Measurements from ENCODE around the gene WFS1.

Gene WFS1

GRCh38 chr4:6316461-6317003 is 46.9 kb downstream of the WFS1 start:
- Histone ChIP-seq H3K36me3 (replicated peaks; ENCODE audit: insufficient read depth, low read length) (no peaks in the 10 kb centered on the region), H3K79me2 (ENCODE audit: low read length) (no peaks in the 10 kb centered on the region), H4K20me1 (ENCODE audit: insufficient read depth, low read length) (no peaks in the 10 kb centered on the region), H3F3A (ENCODE audit: insufficient read depth, low read length) (no peaks in the 10 kb centered on the region), H3K9me2 (replicated peaks; ENCODE audit: insufficient read depth, low read length) (no peaks in the 10 kb centered on the region), H3K27ac (ENCODE audit: low read length) (no peak overlapping the region), H2AFZ (ENCODE audit: low read length) (no peak overlapping the region), H3K9ac (ENCODE audit: low read length) (no peak overlapping the region), H3K4me1 (ENCODE audit: low read length) (no peaks in the 10 kb centered on the region), H3K4me2 (ENCODE audit: low read depth, low read length) (no peak overlapping the region), H3K4me3 (ENCODE audit: low read length) (no peak overlapping the region), H3K27me3 (replicated peaks; ENCODE audit: insufficient read depth, low read length) (peaks cover 58% of the 10 kb centered on the region), H3K9me3 (replicated peaks; ENCODE audit: insufficient read depth, low read length) (no peaks in the 10 kb centered on the region)
- TF ChIP-seq CTCF (IDR thresholded peaks at IDR 0.05; ENCODE audit: low read length) (no peak), EZH2 (optimal IDR thresholded peaks at IDR 0.05; ENCODE audit: low read depth, low read length) (no peak), EZH2phosphoT487 (IDR thresholded peaks at IDR 0.05; ENCODE audit: low read length) (no peak)
- DNase-seq, result no peak

- peaks cover 12% of the 10 kb centered on the region for H3K4me1 ChIP-seq (ENCODE audit: low read length)
- H4K20me1 ChIP-seq (ENCODE audit: insufficient read depth, low read length), result no peaks in the 10 kb centered on the region
- DNase-seq, result no peak
- H3K9me2 ChIP-seq (replicated peaks; ENCODE audit: insufficient read depth, low read length), result no peaks in the 10 kb centered on the region
- H3K9me3 ChIP-seq (replicated peaks; ENCODE audit: insufficient read depth, low read length), result no peaks in the 10 kb centered on the region
- H3K27ac ChIP-seq (ENCODE audit: low read length), result no peak overlapping the region
- H3K4me3 ChIP-seq (ENCODE audit: low read length), result no peak overlapping the region
- H3K4me2 ChIP-seq (ENCODE audit: low read depth, low read length), result no peak overlapping the region
- H3K36me3 ChIP-seq (replicated peaks; ENCODE audit: insufficient read depth, low read length), result no peaks in the 10 kb centered on the region
- no peaks in the 10 kb centered on the region for H3K79me2 ChIP-seq (ENCODE audit: low read length)
- no peaks in the 10 kb centered on the region for H3F3A ChIP-seq (ENCODE audit: insufficient read depth, low read length)
- H3K27me3 ChIP-seq (replicated peaks; ENCODE audit: insufficient read depth, low read length), result peaks cover 71% of the 10 kb centered on the region
- no peak overlapping the region for H3K9ac ChIP-seq (ENCODE audit: low read length)
- H2AFZ ChIP-seq (ENCODE audit: low read length), result no peak overlapping the region
- TF ChIP-seq EZH2phosphoT487 (IDR thresholded peaks at IDR 0.05; ENCODE audit: low read length) (no peak), CTCF (IDR thresholded peaks at IDR 0.05; ENCODE audit: low read length) (no peak), EZH2 (optimal IDR thresholded peaks at IDR 0.05; ENCODE audit: low read depth, low read length) (no peak)
Measured at GRCh38 chr4:6318206-6318605, 48.6 kb downstream of the WFS1 start.

- Histone ChIP-seq H3K36me3 (replicated peaks; ENCODE audit: insufficient read depth, low read length) (no peaks in the 10 kb centered on the region), H3K4me1 (ENCODE audit: low read length) (peaks cover 14% of the 10 kb centered on the region), H3K9ac (ENCODE audit: low read length) (no peak overlapping the region), H3K9me2 (replicated peaks; ENCODE audit: insufficient read depth, low read length) (no peaks in the 10 kb centered on the region), H3K79me2 (ENCODE audit: low read length) (no peaks in the 10 kb centered on the region), H2AFZ (ENCODE audit: low read length) (no peak overlapping the region), H3K27ac (ENCODE audit: low read length) (no peak overlapping the region), H3K9me3 (replicated peaks; ENCODE audit: insufficient read depth, low read length) (no peaks in the 10 kb centered on the region), H3K4me2 (ENCODE audit: low read depth, low read length) (no peak overlapping the region), H4K20me1 (ENCODE audit: insufficient read depth, low read length) (no peaks in the 10 kb centered on the region), H3K27me3 (replicated peaks; ENCODE audit: insufficient read depth, low read length) (peaks cover 73% of the 10 kb centered on the region), H3K4me3 (ENCODE audit: low read length) (no peak overlapping the region), H3F3A (ENCODE audit: insufficient read depth, low read length) (no peaks in the 10 kb centered on the region)
- DNase-seq, result no peak
- TF ChIP-seq EZH2 (optimal IDR thresholded peaks at IDR 0.05; ENCODE audit: low read depth, low read length) (no peak), EZH2phosphoT487 (IDR thresholded peaks at IDR 0.05; ENCODE audit: low read length) (no peak), CTCF (IDR thresholded peaks at IDR 0.05; ENCODE audit: low read length) (no peak)
Measured at GRCh38 chr4:6319530-6320150, 50.0 kb downstream of the WFS1 start.
